Liver (tissue), 9 donors: Measurements from ENCODE around the gene DDR2. TPM values are rescaled to one million over a fixed set of nuclear protein-coding genes. Genes with fewer than 3 reads are reported as not detected.

Experiments
- DNase-seq: peaks from one replicate; pipeline ENCODE4 v3.0.0-alpha.2; 2017; ENCODE audit warnings: low spot score
- H3K27ac ChIP-seq, 2 donors: one replicate each; pipeline ENCODE4 v1.7.0; 2013; ENCODE audit warnings: inconsistent platforms in 2 of 2, low read length in 2 of 2, control low read depth in 1 of 2, low read depth in 1 of 2, mild to moderate bottlenecking in 1 of 2
- H3K27me3 ChIP-seq, 4 donors: one replicate each; pipeline versions ENCODE4 v1.6.1 to v1.7.0; 2013; ENCODE audit warnings: low read length in 3 of 4, inconsistent platforms in 1 of 4, mild to moderate bottlenecking in 1 of 4, moderate library complexity in 1 of 4; ENCODE audit not compliant: control insufficient read depth in 4 of 4, insufficient read depth in 4 of 4
- H3K36me3 ChIP-seq, 4 donors: one replicate each; pipeline versions ENCODE4 v1.6.1 to v1.7.0; 2013; ENCODE audit warnings: low read length in 3 of 4, mild to moderate bottlenecking in 3 of 4, low read depth in 1 of 4, moderate library complexity in 1 of 4; ENCODE audit not compliant: control insufficient read depth in 4 of 4, insufficient read depth in 3 of 4
- H3K4me1 ChIP-seq, 4 donors: one replicate each; pipeline versions ENCODE4 v1.6.1 to v1.7.0; 2013; ENCODE audit warnings: low read length in 3 of 4, mild to moderate bottlenecking in 3 of 4, moderate library complexity in 1 of 4; ENCODE audit not compliant: control insufficient read depth in 4 of 4, insufficient read depth in 4 of 4
- H3K4me3 ChIP-seq, 3 donors: one replicate each; pipeline versions ENCODE4 v1.6.1 to v1.7.0; 2013; ENCODE audit warnings: low read length in 3 of 3, control low read depth in 1 of 3, low read depth in 1 of 3, mild to moderate bottlenecking in 1 of 3
- H3K9ac ChIP-seq, 2 donors: one replicate each; pipeline ENCODE4 v1.7.0; 2013; ENCODE audit warnings: low read length in 2 of 2, mild to moderate bottlenecking in 2 of 2, moderate library complexity in 2 of 2, control low read depth in 1 of 2, low read depth in 1 of 2
- H3K9me3 ChIP-seq, 4 donors: one replicate each; pipeline versions ENCODE4 v1.6.1 to v1.7.0; 2013; ENCODE audit warnings: low read length in 3 of 4; ENCODE audit not compliant: control insufficient read depth in 4 of 4
- EGR1 ChIP-seq, 2 donors: IDR thresholded peaks; 2 replicates each; pipeline ENCODE4 v1.6.1; 2016 to 2018; ENCODE audit warnings: antibody characterized with exemption in 2 of 2, low read depth in 2 of 2
- GABPA ChIP-seq, 2 donors: IDR thresholded peaks in 1 of 2; conservative IDR thresholded peaks in 1 of 2; 2 replicates each; pipeline ENCODE4 v1.6.1; 2016; ENCODE audit warnings: antibody characterized with exemption in 2 of 2, mild to moderate bottlenecking in 1 of 2, moderate library complexity in 1 of 2
- HNF4A ChIP-seq, 2 donors: conservative IDR thresholded peaks; 2 replicates each; pipeline ENCODE4 v1.6.1; 2016; ENCODE audit warnings: antibody characterized with exemption in 2 of 2, mild to moderate bottlenecking in 2 of 2
- HNF4G ChIP-seq: IDR thresholded peaks from 2 replicates; pipeline ENCODE4 v1.6.1; 2016; ENCODE audit warnings: antibody characterized with exemption
- JUND ChIP-seq, 2 donors: IDR thresholded peaks; 2 replicates each; pipeline ENCODE4 v1.6.1; 2016; ENCODE audit warnings: antibody characterized with exemption in 2 of 2
- MAX ChIP-seq: IDR thresholded peaks from 2 replicates; pipeline ENCODE4 v1.6.1; 2016; ENCODE audit warnings: antibody characterized with exemption
- NR2F2 ChIP-seq: IDR thresholded peaks from 2 replicates; pipeline ENCODE4 v1.6.1; 2016; ENCODE audit warnings: antibody characterized with exemption
- RAD21 ChIP-seq, 2 donors: IDR thresholded peaks; 2 replicates each; pipeline ENCODE4 v1.6.1; 2016; ENCODE audit warnings: antibody characterized with exemption in 2 of 2, mild to moderate bottlenecking in 2 of 2
- REST ChIP-seq: IDR thresholded peaks from 2 replicates; pipeline ENCODE4 v1.6.1; 2016; ENCODE audit warnings: antibody characterized with exemption, mild to moderate bottlenecking
- SP1 ChIP-seq: IDR thresholded peaks from 2 replicates; pipeline ENCODE4 v1.6.1; 2018; ENCODE audit warnings: antibody characterized with exemption, mild to moderate bottlenecking
- TAF1 ChIP-seq: conservative IDR thresholded peaks from 2 replicates; pipeline ENCODE4 v1.6.1; 2016; ENCODE audit warnings: antibody characterized with exemption, mild to moderate bottlenecking
- YY1 ChIP-seq: IDR thresholded peaks from 2 replicates; pipeline ENCODE4 v1.6.1; 2016; ENCODE audit warnings: antibody characterized with exemption, mild to moderate bottlenecking
- ZBTB33 ChIP-seq: IDR thresholded peaks from 2 replicates; pipeline ENCODE4 v1.6.1; 2016; ENCODE audit warnings: antibody characterized with exemption
- WGBS: extraction: QIAGEN DNeasy Blood & Tissue Kit; methylation state at CpG from one replicate; pipeline ENCODE4 v1.1.7; 2013; 5-methylcytosine and 5-hydroxymethylcytosine counted together
- polyA plus RNA-seq, 2 donors: library from polyadenylated mRNA; stranded (reverse) in 1 of 2; unstranded in 1 of 2; fragments of 200-250 nt in 1 of 2; fragments of >200 nt in 1 of 2; fragmentation: Nextera tagmentation in 1 of 2; extraction: Ambion mirVana in 1 of 2; gene quantifications; one replicate each; pipeline versions ENCODE4 v1.2.1 to v1.2.3, GENCODE V29; 2013 to 2015
- total RNA-seq, 2 donors: library from RNA; depleted of rRNA; stranded (reverse); fragments of >200 nt; gene quantifications; one replicate each; pipeline ENCODE4 v1.2.3, GENCODE V29; 2014
- TF ChIP-seq, protein P1 (sequence below): fragments of 150-350 bp; IDR thresholded peaks from 2 replicates; pipeline ENCODE4 v1.5.1; 2017; ENCODE audit warnings: improper control_type of control experiment, low read depth, low read length; ENCODE audit not compliant: missing input control
- TF ChIP-seq, protein P2 (sequence below): IDR thresholded peaks from 2 replicates; pipeline ENCODE4 v1.6.1; 2016; ENCODE audit warnings: antibody characterized with exemption
- donor health status: healthy.
- donor health status: healthy.
- donor health status: healthy.
- donor health status: healthy.
- donor health status: healthy.

DDR2 gene
- total and polyA plus RNA-seq, 4 donors = 1.2 to 6.4 (median 2.1) TPM

DNA sequence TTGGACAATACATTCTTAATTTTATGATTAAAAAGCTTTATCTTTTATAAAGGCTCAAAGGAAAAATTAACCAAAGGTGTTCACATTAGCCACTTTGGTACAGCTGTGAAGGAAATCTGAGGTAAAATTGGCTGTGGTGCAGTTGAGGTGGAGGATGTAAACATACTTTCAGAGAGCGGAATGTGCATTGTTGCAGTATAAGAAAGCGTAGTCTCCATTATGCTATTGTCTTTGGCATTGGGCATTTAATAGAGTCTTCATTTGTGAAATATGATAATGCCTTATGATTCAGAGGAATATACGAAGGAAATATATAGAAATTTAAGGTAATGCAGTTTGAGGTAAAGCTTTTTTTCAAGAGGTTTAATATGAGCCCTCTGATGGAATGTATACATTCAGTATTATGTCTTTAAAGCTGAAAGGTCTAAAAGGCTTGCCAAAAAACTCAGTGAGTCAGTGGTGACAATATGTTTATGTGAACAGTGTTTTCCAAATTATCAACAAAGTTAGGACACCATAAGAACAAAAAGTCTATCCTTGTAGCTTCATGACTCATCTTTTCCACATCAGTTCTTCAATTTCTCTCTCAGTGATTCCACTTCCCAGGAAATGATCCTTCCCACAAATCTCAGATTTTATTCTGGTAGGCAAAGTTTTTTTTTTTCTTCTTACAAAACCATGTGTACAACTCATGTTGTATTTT lies 26.9 kb upstream of the DDR2 start:
- no peaks in the 10 kb centered on the region for H3K9me3 ChIP-seq
- 98% methylated on average over 3 of the region's 3 CpGs for WGBS
- H3K27me3 ChIP-seq = no peaks in the 10 kb centered on the region
- no peak overlapping the region for H3K9ac ChIP-seq
- H3K4me3 ChIP-seq = no peak overlapping the region
- peak; percentile 66 to 78 for TF ChIP-seq JUND (IDR thresholded peaks at IDR 0.05)
- no peak for TF ChIP-seq ZBTB33
- H3K4me1 ChIP-seq = no peaks in the 10 kb centered on the region
- no peak for DNase-seq
- H3K27ac ChIP-seq = peak overlapping the region; percentile 4 to 59
- peaks cover 5 to 18% (median 16%) of the 10 kb centered on the region in 4 donors for H3K36me3 ChIP-seq

- H3K27ac ChIP-seq = no peak overlapping the region
- no peak for TF ChIP-seq MAX
- TF ChIP-seq RAD21 (IDR thresholded peaks at IDR 0.05) = no peak
- TF ChIP-seq EGR1 (IDR thresholded peaks at IDR 0.05; ENCODE audit: low read depth in 2 of 2) = no peak
- H3K27me3 ChIP-seq = no peaks in the 10 kb centered on the region
- H3K36me3 ChIP-seq = peaks cover 0 to 3% (median 2%) of the 10 kb centered on the region in 4 donors
- WGBS = 82% methylated on average over 2 of the region's 2 CpGs
- H3K9me3 ChIP-seq = no peaks in the 10 kb centered on the region
- H3K9ac ChIP-seq = no peak overlapping the region
- no peak for DNase-seq
- H3K4me3 ChIP-seq = no peak overlapping the region
- H3K4me1 ChIP-seq = peaks cover 0 to 19% (median 17%) of the 10 kb centered on the region in 4 donors
Measured at GRCh38 chr1:162609306-162609705, 23.0 kb upstream of the DDR2 start.

- WGBS = 29% methylated on average over 8 of the region's 8 CpGs
- peaks cover 1 to 8% (median 5%) of the 10 kb centered on the region in 4 donors for H3K9me3 ChIP-seq
- no peak for DNase-seq
- H3K27ac ChIP-seq = peak overlapping the region; percentile 65 to 67
- H3K4me1 ChIP-seq = peaks cover 0 to 19% (median 17%) of the 10 kb centered on the region in 4 donors
- H3K27me3 ChIP-seq = no peaks in the 10 kb centered on the region
- H3K4me3 ChIP-seq = no peak overlapping the region
- peak overlapping the region; percentile 18 to 32 for H3K9ac ChIP-seq
- peaks cover 0 to 3% (median 1%) of the 10 kb centered on the region in 4 donors for H3K36me3 ChIP-seq
- peak in 1 of 2 donors; percentile 29 for TF ChIP-seq RAD21 (IDR thresholded peaks at IDR 0.05)
- TF ChIP-seq REST = peak; percentile 62
- peak; percentile 88 to 89 for TF ChIP-seq HNF4A (conservative IDR thresholded peaks at IDR 0.05)
- peak; percentile 72 for TF ChIP-seq ZBTB33
- TF ChIP-seq, protein P1, sequence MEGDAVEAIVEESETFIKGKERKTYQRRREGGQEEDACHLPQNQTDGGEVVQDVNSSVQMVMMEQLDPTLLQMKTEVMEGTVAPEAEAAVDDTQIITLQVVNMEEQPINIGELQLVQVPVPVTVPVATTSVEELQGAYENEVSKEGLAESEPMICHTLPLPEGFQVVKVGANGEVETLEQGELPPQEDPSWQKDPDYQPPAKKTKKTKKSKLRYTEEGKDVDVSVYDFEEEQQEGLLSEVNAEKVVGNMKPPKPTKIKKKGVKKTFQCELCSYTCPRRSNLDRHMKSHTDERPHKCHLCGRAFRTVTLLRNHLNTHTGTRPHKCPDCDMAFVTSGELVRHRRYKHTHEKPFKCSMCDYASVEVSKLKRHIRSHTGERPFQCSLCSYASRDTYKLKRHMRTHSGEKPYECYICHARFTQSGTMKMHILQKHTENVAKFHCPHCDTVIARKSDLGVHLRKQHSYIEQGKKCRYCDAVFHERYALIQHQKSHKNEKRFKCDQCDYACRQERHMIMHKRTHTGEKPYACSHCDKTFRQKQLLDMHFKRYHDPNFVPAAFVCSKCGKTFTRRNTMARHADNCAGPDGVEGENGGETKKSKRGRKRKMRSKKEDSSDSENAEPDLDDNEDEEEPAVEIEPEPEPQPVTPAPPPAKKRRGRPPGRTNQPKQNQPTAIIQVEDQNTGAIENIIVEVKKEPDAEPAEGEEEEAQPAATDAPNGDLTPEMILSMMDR = no peak
- peak in 1 of 2 donors; percentile 70 for TF ChIP-seq JUND (IDR thresholded peaks at IDR 0.05)
- TF ChIP-seq YY1 = peak; percentile 64
- TF ChIP-seq NR2F2 = peak; percentile 74
- no peak for TF ChIP-seq GABPA (IDR thresholded peaks at IDR 0.05 in 1 of 2, conservative IDR thresholded peaks at IDR 0.05 in 1 of 2)
- TF ChIP-seq EGR1 (IDR thresholded peaks at IDR 0.05; ENCODE audit: low read depth in 2 of 2) = no peak
- TF ChIP-seq, protein P2, sequence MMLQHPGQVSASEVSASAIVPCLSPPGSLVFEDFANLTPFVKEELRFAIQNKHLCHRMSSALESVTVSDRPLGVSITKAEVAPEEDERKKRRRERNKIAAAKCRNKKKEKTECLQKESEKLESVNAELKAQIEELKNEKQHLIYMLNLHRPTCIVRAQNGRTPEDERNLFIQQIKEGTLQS = no peak
- TF ChIP-seq TAF1 = no peak
- peak; percentile 39 for TF ChIP-seq HNF4G
- peak; percentile 75 for TF ChIP-seq SP1
Measured at GRCh38 chr1:162612606-162613400, 19.5 kb upstream of the DDR2 start.
